Endometrial microvascular endothelial cells (primary cell): Measurements from ENCODE around the gene SUOX. TPM values are rescaled to one million over a fixed set of nuclear protein-coding genes. Genes with fewer than 3 reads are reported as not detected.

Experiments used
- in situ Hi-C: cut with HindIII; loops from 2 replicates; pipeline ENCODE4 v1.10.0; 2017; ENCODE audit warnings: low sequenced_read_pairs, low pct_unique_long_range_greater_than_20kb; ENCODE audit errors: inconsistent ontology term
- total RNA-seq: library from RNA; depleted of rRNA; stranded (reverse); fragments of >200 nt; gene quantifications from one replicate; pipeline ENCODE4 v1.2.3, GENCODE V29; 2015; ENCODE audit errors: inconsistent ontology term

The SUOX gene
- total RNA-seq: 22.4 TPM

GRCh38 chr12:55996715-55997534 lies at the start of gene SUOX:
Gene SUOX (plus strand): TSS chr12:55997276. CDS start chr12:56002222, 4,946 bp downstream.
- in situ Hi-C loops: no loop called here

GRCh38 chr12:55955344-55955743 lies 41.7 kb upstream of the SUOX start:
- in situ Hi-C loops: no loop called here

DNA sequence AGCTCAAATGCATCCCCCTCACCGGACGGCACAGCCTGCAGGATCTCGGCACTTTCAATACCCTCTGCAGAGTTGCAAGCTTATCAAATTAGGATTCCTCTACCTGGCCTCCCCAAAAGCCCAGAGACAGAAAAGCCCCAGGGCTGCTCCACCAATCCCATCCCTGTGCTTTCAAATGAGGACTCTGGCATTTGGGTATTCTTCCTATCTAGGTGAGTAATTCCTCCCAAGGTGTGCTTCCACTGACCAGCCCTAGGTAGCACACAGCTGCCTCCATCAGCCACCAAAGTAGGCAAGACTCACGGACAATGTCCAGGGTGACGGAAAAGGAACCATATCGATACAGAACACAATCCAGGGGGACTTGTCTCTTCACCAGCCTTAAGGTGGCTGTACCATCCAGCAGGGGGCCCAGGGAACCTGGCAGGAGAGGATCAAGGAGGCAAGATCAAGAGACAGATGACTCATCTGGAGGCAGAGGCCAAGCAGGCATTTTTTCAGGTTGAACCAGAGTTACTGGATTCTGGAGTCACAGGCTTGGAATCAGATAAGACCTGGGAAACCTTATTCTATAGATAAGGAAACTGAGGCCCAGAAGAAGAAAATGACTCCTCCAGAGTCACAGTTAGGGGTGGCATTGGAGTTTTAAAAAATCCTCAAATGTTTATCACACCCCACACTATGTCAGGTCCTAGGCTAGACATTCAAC lies 41.1 kb upstream of the SUOX start:
- in situ Hi-C loops: no loop called here

GRCh38 chr12:55957106-55957859 lies 39.8 kb upstream of the SUOX start:
- in situ Hi-C loops: no loop called here

GRCh38 chr12:55963760-55964159 lies 33.3 kb upstream of the SUOX start:
- in situ Hi-C loops: no loop called here

GRCh38 chr12:55965240-55965639 lies 31.8 kb upstream of the SUOX start:
- in situ Hi-C loops: no loop called here

DNA sequence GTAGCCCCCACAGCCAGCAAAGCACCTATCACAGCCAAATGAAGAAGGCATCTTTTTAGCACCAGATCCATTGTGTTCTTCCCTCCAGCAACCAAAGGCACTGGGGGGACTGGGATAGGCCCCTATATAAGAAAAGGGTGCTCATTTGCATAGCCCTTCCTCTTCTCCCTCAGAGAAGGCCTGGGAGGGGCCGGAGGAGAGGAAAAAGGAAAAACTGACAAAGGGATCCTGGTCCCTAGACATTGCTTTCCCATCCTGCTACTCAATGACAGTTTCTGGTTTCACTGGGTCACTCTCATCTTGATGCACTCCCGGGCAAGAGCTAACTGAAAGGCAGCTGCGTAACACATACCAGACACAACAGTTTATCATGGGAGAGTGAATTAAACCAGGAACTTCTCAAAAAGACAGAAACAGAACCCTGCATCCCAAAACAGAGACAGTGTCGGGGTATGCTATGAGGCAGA lies 31.1 kb upstream of the SUOX start, which contains the start of gene PMEL:
Gene PMEL (minus strand): TSS at position 102 of the 467 bp plus-strand sequence. CDS start 31 bp downstream, at position 71.
- in situ Hi-C loops: no loop called here

DNA sequence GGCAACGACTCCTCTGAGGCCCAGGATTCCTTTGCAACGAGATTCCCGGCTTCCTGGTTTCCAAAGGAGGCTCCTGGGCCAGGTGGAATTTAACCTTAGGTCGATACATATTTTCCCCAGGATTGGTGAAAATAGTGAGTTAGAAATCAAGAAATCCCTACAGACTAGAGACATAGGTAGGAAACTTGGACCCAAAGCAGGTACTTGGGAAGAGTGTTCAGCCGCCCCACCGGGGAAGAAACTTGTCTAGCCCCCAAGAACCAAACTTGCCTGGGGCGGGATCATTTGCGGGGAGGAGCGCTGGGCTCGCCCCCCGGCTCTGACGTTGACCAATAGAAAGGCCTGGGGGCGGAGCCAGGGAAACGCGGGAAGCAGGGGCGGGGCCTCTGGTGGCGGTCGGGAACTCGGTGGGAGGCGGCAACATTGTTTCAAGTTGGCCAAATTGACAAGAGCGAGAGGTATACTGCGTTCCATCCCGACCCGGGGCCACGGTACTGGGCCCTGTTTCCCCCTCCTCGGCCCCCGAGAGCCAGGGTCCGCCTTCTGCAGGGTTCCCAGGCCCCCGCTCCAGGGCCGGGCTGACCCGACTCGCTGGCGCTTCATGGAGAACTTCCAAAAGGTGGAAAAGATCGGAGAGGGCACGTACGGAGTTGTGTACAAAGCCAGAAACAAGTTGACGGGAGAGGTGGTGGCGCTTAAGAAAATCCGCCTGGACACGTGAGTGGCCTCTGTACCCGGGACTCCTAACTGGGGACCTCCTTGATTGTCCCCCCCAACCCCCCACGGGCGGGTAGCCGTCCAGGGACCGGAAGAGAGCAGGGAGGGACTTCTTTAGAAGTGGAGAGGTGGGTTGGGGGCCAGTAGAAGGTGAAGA lies 30.4 kb upstream of the SUOX start, which contains the start of gene CDK2:
Gene CDK2 (plus strand): TSS at position 423 of the 874 bp plus-strand sequence. CDS start 179 bp downstream, at position 602.
- in situ Hi-C loops: no loop called here

- in situ Hi-C loops: no loop called here
Measured at GRCh38 chr12:55969356-55969755, 27.7 kb upstream of the SUOX start.

GRCh38 chr12:55970775-55971174 lies 26.3 kb upstream of the SUOX start:
- in situ Hi-C loops: no loop called here

DNA sequence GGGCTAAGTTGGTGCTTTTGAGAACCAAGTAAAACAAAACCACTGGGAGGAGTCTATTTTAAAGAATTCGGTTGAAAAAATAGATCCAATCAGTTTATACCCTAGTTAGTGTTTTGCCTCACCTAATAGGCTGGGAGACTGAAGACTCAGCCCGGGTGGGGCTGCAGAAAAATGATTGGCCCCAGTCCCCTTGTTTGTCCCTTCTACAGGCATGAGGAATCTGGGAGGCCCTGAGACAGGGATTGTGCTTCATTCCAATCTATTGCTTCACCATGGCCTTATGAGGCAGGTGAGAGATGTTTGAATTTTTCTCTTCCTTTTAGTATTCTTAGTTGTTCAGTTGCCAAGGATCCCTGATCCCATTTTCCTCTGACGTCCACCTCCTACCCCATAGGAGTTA lies 25.0 kb upstream of the SUOX start:
- in situ Hi-C loops: no loop called here

GRCh38 chr12:55972456-55972855 lies 24.6 kb upstream of the SUOX start:
- in situ Hi-C loops: no loop called here

- in situ Hi-C loops: no loop called here
Measured at GRCh38 chr12:55972911-55973598, 24.0 kb upstream of the SUOX start.

DNA sequence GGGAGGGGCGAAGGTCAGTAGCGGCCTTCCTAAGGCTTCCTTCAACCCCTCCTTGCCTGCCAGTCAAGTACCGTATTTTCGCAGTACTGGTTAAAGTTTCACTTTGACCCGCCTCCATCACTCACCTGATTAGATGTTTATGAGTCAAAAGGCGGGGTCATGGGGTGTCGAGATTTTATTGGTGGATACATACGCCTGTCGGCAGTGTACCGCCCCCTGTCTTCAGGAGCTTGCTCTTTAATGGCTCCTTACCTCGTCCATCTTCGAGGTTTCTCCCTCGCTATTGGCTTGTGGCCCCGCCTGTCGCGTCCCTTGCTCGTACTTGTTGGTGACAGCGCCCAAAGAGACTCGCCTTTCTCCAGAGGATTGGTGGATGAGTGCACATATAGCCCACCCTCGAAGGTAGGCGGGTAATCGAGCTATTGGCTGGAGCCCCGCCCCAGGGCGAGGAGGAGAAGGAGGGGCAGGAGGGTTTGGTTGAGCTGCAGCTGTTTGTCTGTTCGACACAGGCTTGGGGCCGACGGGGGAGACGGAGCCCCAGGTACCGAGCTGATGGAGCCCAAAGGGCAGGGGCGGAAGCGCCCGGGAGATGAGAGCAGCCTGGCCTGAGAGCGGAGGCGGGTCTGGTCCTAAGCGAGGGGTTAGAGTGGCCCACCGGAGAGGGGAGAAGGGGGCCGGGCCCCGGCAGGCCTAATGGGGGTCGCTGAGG lies 23.3 kb upstream of the SUOX start, which contains the start of gene RAB5B:
Gene RAB5B (plus strand): TSS at position 480 of the 709 bp plus-strand sequence. CDS start 12,883 bp downstream, outside the sequence.
- in situ Hi-C loops: no loop called here

DNA sequence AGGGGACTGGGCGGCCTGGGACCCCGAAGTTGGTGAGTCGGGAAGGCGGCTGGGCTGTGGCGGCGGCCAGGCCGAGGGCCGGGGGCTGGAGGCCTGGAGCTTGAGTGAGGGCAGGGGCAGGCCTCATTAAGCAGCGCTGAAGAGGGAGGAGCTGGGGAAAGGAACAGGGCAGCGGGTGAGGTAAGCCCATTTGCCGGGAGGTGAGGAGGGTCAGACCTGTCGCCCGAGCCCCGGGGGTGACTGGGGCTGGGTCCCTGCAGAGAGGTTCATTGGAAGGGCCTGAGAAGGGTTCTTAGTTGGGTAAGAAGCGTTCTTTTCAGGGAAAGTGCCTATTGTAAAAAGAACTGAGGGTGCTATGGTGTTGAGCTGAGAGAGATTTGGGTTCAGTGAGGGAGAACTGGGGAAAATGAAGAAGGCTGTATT lies 22.8 kb upstream of the SUOX start:
- in situ Hi-C loops: no loop called here

DNA sequence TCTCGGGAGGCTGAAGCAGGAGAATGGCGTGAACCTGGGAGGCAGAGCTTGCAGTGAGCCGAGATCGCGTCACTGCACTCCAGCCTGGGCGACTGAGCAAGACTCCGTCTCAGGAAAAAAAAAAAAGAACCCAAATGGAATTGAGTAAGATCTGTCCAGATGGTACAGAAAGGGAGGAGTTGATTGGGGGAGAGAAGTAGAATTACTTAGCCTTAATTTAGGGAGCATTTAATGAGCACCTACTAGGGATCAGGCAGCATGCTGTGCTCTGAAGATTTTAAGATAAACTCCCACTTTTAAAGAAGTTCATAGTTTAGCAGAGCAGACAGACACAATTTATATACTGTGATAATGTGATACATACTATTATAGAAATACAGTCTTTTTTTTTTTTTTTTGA lies 18.7 kb upstream of the SUOX start:
- in situ Hi-C loops: no loop called here

GRCh38 chr12:55979069-55979468 lies 18.0 kb upstream of the SUOX start:
- in situ Hi-C loops: no loop called here
